Measurements from ENCODE around the gene SEC14L3. TPM values are rescaled to one million over a fixed set of nuclear protein-coding genes. Genes with fewer than 3 reads are reported as not detected.

Gene SEC14L3
- total and polyA plus RNA-seq, 2 of the 4 experiments (the other 2 are of a cell fraction), result not detected

DNA sequence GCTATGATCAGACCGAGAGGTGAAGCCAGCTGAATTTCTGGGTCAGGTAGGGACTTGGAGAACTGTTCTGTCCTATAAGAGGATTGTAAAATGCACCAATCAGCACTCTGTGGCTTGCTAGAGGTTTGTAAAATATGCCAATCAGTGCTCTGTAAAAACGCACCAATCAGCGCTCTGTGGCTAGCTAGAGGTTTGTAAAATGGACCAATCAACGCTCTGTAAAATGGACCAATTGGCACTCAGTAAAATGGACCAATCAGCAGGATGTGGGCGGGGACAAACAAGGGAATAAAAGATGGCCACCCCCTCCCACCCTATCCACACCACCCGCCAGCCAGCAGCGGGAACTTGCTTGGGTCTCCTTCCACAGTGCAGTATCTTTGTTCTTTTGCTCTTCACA, 40.1 kb upstream of the SEC14L3 start:
- TF ChIP-seq MXI1 (IDR thresholded peaks at IDR 0.05; ENCODE audit: borderline replicate concordance, low read depth, low read length) (no peak), MAFK (IDR thresholded peaks at IDR 0.05; ENCODE audit: low read depth, low read length) (0 out of 2 replicates have a peak, but pooled peaks have one; percentile 2)
- Histone ChIP-seq H3K18ac (ENCODE audit: low read depth, low read length) (no peak overlapping the region), H4K91ac (ENCODE audit: insufficient read depth, low read depth, low read length) (no peak overlapping the region), H4K20me1 (ENCODE audit: insufficient read depth, low read length) (no peaks in the 10 kb centered on the region), H3K27me3 (ENCODE audit: control insufficient read depth, insufficient read depth, low read length) (peaks cover 26% of the 10 kb centered on the region), H3K4me3 (ENCODE audit: insufficient read depth, low read depth, low read length) (no peak overlapping the region), H3K4me1 (ENCODE audit: control insufficient read depth, insufficient read depth, low read length) (no peaks in the 10 kb centered on the region), H4K5ac (ENCODE audit: low read depth, low read length) (no peak overlapping the region), H2BK15ac (ENCODE audit: low read depth, low read length) (no peak overlapping the region), H3K4ac (ENCODE audit: low read depth, low read length) (no peak overlapping the region), H2AK5ac (ENCODE audit: low read depth, low read length) (no peak overlapping the region), H3K27ac (ENCODE audit: insufficient read depth, low read length) (no peak overlapping the region), H3K79me1 (ENCODE audit: low read depth in 1 of 2, low read length in 2 of 2) (no peaks in the 10 kb centered on the region), H2BK120ac (ENCODE audit: low read depth, low read length) (no peak overlapping the region), H3K14ac (replicated peaks; ENCODE audit: low read depth, low read length) (no peak overlapping the region), H3K36me3 (ENCODE audit: control insufficient read depth, insufficient read depth, low read length) (no peaks in the 10 kb centered on the region), H2BK5ac (ENCODE audit: low read depth, low read length, poor library complexity, severe bottlenecking) (no peak overlapping the region), H2AFZ (replicated peaks; ENCODE audit: low read length, poor library complexity) (no peak overlapping the region), H3K9me1 (ENCODE audit: insufficient read depth, low read length) (no peaks in the 10 kb centered on the region), H3K56ac (ENCODE audit: extremely low read depth, insufficient read depth, low read length) (no peak overlapping the region), H3K9me3 (ENCODE audit: control insufficient read depth, insufficient read depth, low read length) (peaks cover 3% of the 10 kb centered on the region; the same call in 1 of the 2 replicates), H3K9ac (ENCODE audit: low read depth, low read length) (no peak overlapping the region), H4K8ac (ENCODE audit: low read depth in 2 of 2, low read length in 2 of 2) (no peak overlapping the region), H2BK20ac (ENCODE audit: low read depth, low read length) (no peak overlapping the region), H3K23ac (ENCODE audit: low read depth, low read length) (no peak overlapping the region), H2AK9ac (replicated peaks; ENCODE audit: low read depth, low read length, poor library complexity) (no peak overlapping the region), H3K4me2 (ENCODE audit: low read depth, low read length) (no peak overlapping the region)
- BruUV-seq (replicated peaks), result no TSS peak
- POLR2A ChIA-PET (ENCODE audit: unreplicated experiment), result no interaction called here
- DNase-seq (no peak), ATAC-seq (ENCODE audit: low read depth) (no peak)
- CTCF ChIA-PET, result no interaction called here
- in situ Hi-C loops (cut with MboI; ENCODE audit: low sequenced_read_pairs) (no loop called here), dilution Hi-C loops (cut with HindIII; ENCODE audit: low sequenced_read_pairs, unreplicated experiment) (no loop called here), intact Hi-C loops (cut with micrococcal nuclease) (no loop called here)
- WGBS, 2 experiments (ENCODE audit: extremely low coverage in 2 of 2, insufficient read length in 1 of 2), result 85% methylated on average over 5 of the region's 7 CpGs; no CpG with 5 or more reads in 1 of the 2 experiments
